Body of pancreas (tissue), 4 donors: ENCODE results near the gene ST6GALNAC3. TPM values are rescaled to one million over a fixed set of nuclear protein-coding genes. Genes with fewer than 3 reads are reported as not detected.

Experiments
- ATAC-seq: fragments of 150-250 bp; one replicate; pipeline ENCODE4 v1.9.1; 2016
- DNase-seq, 4 donors: peaks; one replicate each; pipeline ENCODE4 v3.0.0-alpha.2; 2019
- H3K27ac ChIP-seq, 4 donors: fragments of 200-600 bp; sonication (generic); 1 replicate in 3 of 4; 2 replicates in 1 of 4; pipeline versions ENCODE4 v1.5.1 to v1.6.1; 2016 to 2019; ENCODE audit warnings: mild to moderate bottlenecking in 1 of 4, mixed read lengths in 1 of 4, moderate library complexity in 1 of 4
- H3K27me3 ChIP-seq, 2 donors: fragments of 200-600 bp; sonication (generic); one replicate each; pipeline ENCODE4 v1.6.0; 2016; ENCODE audit warnings: mild to moderate bottlenecking in 1 of 2
- H3K36me3 ChIP-seq, 2 donors: fragments of 200-600 bp; sonication (generic); replicated peaks in 1 of 2; 2 replicates each; pipeline ENCODE4 v1.5.1; 2016; ENCODE audit warnings: low read depth in 2 of 2; ENCODE audit not compliant: insufficient read depth in 1 of 2
- H3K4me1 ChIP-seq: fragments of 200-600 bp; sonication (generic); one replicate; pipeline ENCODE4 v1.6.0; 2016
- H3K4me3 ChIP-seq, 2 donors: fragments of 200-600 bp; sonication (generic); 1 replicate in 1 of 2; 2 replicates in 1 of 2; pipeline ENCODE4 v1.5.1; 2016 to 2019
- H3K9me3 ChIP-seq, 3 donors: fragments of 200-600 bp; sonication (generic); 1 replicate in 2 of 3; 2 replicates in 1 of 3; pipeline ENCODE4 v1.5.1; 2016
- POLR2A ChIP-seq, 3 donors: fragments of 450-650 bp; IDR thresholded peaks; one replicate each; pipeline ENCODE4 v1.6.1; 2016; ENCODE audit warnings: antibody characterized with exemption in 3 of 3, mild to moderate bottlenecking in 2 of 3
- WGBS, 2 donors: methylation state at CpG; one replicate each; pipeline ENCODE4 v1.1.5; 2017; 5-methylcytosine and 5-hydroxymethylcytosine counted together
- intact Hi-C: fragments of 100-400 bp; cut with DNase I; formaldehyde crosslinking; loops from one replicate; pipeline ENCODE4 v1.15.1; 2023
- total RNA-seq, 2 donors: library from RNA; depleted of rRNA; stranded (reverse); fragments of >200 nt; gene quantifications; one replicate each; pipeline ENCODE4 v1.1.0, GENCODE V29; 2016
- TF ChIP-seq, protein P1 (sequence below), 7 experiments: fragments of 450-650 bp in 4 of 7; fragments of 200-600 bp in 3 of 7; sonication (generic) in 3 of 7; IDR thresholded peaks; one replicate each; pipeline ENCODE4 v1.5.1; 2016 to 2019; ENCODE audit warnings: antibody characterized with exemption in 7 of 7

ST6GALNAC3 gene
- total RNA-seq, 2 donors from 2014 or later, result 1.3 to 2.3 TPM

DNA sequence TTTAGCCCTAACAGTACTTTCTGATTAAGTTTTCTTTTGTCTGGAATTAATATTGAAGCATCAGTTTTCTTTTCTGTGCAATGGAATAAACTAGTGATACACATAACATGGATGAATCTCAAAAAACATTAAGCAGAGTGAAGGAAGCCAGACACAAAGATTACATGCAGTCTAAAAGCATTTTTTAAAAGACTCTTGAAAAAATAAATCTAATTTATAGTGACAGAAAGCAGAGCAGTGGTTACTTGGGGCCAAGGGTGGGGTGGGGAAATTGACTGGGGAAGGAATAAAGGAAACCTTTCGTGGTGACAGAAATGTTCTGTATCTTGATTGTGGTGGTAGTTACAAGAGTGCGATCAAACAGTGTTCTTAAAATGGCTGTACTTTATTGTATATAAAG is 20.2 kb upstream of the ST6GALNAC3 start:
- Histone ChIP-seq H3K4me1 (no peaks in the 10 kb centered on the region), H3K4me3 (no peak overlapping the region), H3K27me3 (no peaks in the 10 kb centered on the region), H3K9me3 (no peaks in the 10 kb centered on the region), H3K27ac (no peak overlapping the region), H3K36me3 (no peaks in the 10 kb centered on the region)
- DNase-seq (no peak), ATAC-seq (no peak)
- WGBS, 2 donors, result 60 to 67% methylated on average over 2 of the region's 2 CpGs
- intact Hi-C loops, result no loop called here
- TF ChIP-seq, protein P1, sequence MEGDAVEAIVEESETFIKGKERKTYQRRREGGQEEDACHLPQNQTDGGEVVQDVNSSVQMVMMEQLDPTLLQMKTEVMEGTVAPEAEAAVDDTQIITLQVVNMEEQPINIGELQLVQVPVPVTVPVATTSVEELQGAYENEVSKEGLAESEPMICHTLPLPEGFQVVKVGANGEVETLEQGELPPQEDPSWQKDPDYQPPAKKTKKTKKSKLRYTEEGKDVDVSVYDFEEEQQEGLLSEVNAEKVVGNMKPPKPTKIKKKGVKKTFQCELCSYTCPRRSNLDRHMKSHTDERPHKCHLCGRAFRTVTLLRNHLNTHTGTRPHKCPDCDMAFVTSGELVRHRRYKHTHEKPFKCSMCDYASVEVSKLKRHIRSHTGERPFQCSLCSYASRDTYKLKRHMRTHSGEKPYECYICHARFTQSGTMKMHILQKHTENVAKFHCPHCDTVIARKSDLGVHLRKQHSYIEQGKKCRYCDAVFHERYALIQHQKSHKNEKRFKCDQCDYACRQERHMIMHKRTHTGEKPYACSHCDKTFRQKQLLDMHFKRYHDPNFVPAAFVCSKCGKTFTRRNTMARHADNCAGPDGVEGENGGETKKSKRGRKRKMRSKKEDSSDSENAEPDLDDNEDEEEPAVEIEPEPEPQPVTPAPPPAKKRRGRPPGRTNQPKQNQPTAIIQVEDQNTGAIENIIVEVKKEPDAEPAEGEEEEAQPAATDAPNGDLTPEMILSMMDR (IDR thresholded peaks at IDR 0.05), result no peak
- no peak for TF ChIP-seq POLR2A (IDR thresholded peaks at IDR 0.05)

DNA sequence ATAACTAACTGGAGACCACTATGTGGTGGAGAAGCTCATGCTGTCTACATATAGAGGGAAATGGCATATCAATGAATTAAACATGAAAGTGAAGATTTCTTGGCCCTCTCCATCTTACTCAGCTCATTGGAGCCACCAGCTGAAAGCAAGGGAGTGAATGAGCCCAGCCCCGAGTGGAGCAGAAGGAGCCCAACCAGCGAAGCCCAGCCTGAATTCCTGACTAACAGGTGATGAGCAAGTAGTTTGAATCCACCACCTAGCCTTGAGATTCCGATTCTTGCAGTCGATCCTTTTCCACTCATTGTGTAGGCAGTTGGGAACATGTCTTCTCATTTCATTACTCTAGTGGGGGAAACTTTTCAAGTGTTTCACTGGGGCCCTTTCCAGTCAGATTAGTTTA is 18.6 kb upstream of the ST6GALNAC3 start:
- H3K4me3 ChIP-seq, result no peak overlapping the region
- H3K27ac ChIP-seq, result no peak overlapping the region
- no peaks in the 10 kb centered on the region for H3K4me1 ChIP-seq
- ATAC-seq (no peak), DNase-seq (no peak)
- intact Hi-C loops, result no loop called here
- no peak for TF ChIP-seq POLR2A (IDR thresholded peaks at IDR 0.05)
- TF ChIP-seq, protein P1 (IDR thresholded peaks at IDR 0.05), result no peak
- 63 to 71% methylated on average over 4 of the region's 4 CpGs for WGBS, 2 donors
- no peaks in the 10 kb centered on the region for H3K27me3 ChIP-seq
- H3K9me3 ChIP-seq, result no peaks in the 10 kb centered on the region
- H3K36me3 ChIP-seq, result no peaks in the 10 kb centered on the region

DNA sequence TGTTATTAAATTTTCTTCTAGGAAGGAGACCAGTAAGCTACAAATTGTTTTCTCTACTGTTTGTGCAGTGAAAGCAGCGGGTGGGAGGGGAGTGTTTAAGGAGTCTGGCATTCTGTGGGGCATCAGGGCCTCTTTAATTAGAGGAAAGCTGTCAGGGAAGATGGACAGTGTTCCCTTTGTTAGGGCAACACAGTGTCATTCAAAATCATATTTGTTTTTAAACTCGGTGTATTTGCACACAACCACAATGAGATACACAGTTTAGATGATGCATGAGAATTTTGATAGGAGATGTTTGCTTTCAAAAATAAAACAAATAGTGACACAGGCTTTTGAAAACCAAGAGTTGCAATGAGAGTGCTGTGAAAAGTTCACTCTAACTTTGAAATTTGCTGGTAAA is 15.1 kb upstream of the ST6GALNAC3 start:
- H3K4me3 ChIP-seq, result no peak overlapping the region
- DNase-seq, result no peak
- no peak for TF ChIP-seq POLR2A (IDR thresholded peaks at IDR 0.05)
- TF ChIP-seq, protein P1 (IDR thresholded peaks at IDR 0.05), result no peak
- WGBS, 2 donors, result 33 to 39% methylated on average over 2 of the region's 2 CpGs
- H3K27me3 ChIP-seq, result no peaks in the 10 kb centered on the region
- H3K9me3 ChIP-seq, result no peaks in the 10 kb centered on the region
- intact Hi-C loops, result no loop called here
- ATAC-seq, result no peak
- H3K36me3 ChIP-seq, result no peaks in the 10 kb centered on the region
- H3K27ac ChIP-seq, result no peak overlapping the region
- no peaks in the 10 kb centered on the region for H3K4me1 ChIP-seq

DNA sequence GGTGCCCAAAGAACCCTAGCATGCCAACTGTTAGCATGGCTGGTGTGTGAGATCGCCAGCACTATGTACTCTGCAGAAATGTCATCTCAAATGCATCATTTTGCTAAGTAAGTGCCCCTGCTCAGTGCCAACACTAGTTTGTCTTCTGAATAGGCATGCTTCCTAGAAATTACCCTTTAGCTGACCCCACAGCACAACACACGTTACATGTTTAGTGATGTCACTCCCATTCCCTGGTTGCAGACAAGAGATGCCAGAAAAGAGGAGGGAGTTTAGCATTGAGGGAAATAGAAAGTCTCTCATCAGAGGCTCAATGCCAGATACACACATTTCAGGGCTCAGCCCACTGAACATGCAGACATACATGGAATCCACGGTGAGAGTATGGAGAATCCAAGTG is 9.3 kb upstream of the ST6GALNAC3 start:
- 57% methylated on average over 3 of the region's 3 CpGs for WGBS, 2 donors
- Histone ChIP-seq H3K36me3 (no peaks in the 10 kb centered on the region), H3K4me3 (no peak overlapping the region), H3K9me3 (no peaks in the 10 kb centered on the region), H3K4me1 (no peaks in the 10 kb centered on the region), H3K27ac (no peak overlapping the region), H3K27me3 (no peaks in the 10 kb centered on the region)
- intact Hi-C loops, result no loop called here
- DNase-seq (no peak), ATAC-seq (no peak)
- TF ChIP-seq, protein P1 (IDR thresholded peaks at IDR 0.05), result no peak
- TF ChIP-seq POLR2A (IDR thresholded peaks at IDR 0.05), result no peak

DNA sequence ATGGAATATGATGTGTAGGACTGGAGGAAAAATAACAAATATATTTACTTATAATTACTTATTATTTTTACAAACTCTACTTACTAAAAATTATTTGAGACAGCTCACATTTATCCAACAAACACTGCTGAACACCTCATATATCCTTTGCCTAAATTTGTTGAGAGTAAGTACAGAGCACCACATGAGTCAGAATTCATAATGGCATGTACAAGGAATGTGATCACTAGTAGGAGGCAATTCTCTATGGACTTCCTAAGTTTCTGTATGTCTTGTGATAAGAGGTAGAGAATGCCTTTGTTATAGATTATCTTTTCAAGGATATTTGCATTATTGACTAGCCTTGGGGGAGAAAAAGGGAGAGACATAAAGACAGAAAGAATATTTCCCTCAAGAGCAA is 8.2 kb upstream of the ST6GALNAC3 start:
- H3K27me3 ChIP-seq, result no peaks in the 10 kb centered on the region
- TF ChIP-seq, protein P1 (IDR thresholded peaks at IDR 0.05), result no peak
- TF ChIP-seq POLR2A (IDR thresholded peaks at IDR 0.05), result no peak
- no peaks in the 10 kb centered on the region for H3K36me3 ChIP-seq
- H3K4me1 ChIP-seq, result no peaks in the 10 kb centered on the region
- no peak for DNase-seq
- no peak overlapping the region for H3K4me3 ChIP-seq
- H3K9me3 ChIP-seq, result no peaks in the 10 kb centered on the region
- no peak for ATAC-seq
- no peak overlapping the region for H3K27ac ChIP-seq
- intact Hi-C loops, result no loop called here
